ENCODE measurements around the gene HAAO. TPM values are rescaled to one million over a fixed set of nuclear protein-coding genes. Genes with fewer than 3 reads are reported as not detected.

The HAAO gene
- total and polyA plus RNA-seq, 2 of the 8 experiments (the other 6 are each of a cell fraction or from before 2014, with no cell fraction given), result 2.5 to 7.0 TPM

DNA sequence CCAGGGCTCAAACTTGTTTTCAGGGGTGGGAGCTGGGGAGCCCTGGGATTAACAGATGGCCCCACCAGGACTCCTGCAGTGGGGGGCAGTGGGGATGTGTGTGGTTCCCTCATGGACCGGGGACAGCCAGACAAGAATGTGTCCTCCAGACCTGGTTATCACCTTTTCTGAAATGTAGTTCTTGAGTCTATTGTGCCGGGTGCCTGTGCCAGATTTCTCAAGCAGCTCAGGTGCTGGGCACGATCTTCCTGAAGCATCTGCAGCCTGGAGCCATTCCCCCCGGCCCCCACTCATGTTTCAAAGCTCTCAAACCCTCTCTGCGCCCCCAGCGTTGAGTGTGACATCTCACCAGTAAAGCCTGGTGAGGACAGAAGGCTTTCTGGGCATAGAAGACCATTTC, 48.4 kb upstream of the HAAO start:
- POLR2A ChIA-PET (ENCODE audit: partially characterized antibody), result no interaction called here
- WGBS, 2 experiments (ENCODE audit: extremely low coverage in 1 of 2, insufficient coverage in 1 of 2, insufficient read length in 1 of 2, insufficient replicate concordance in 2 of 2, low coverage in 1 of 2, low lambda C conversion rate in 2 of 2, missing lambda C conversion rate in 1 of 2), result 82% methylated on average over 6 of the region's 6 CpGs; no CpG with 5 or more reads in 1 of the 2 experiments
- H3K9me3 ChIP-seq (ENCODE audit: insufficient read depth in 2 of 2, low read depth in 1 of 2, low read length in 1 of 2), result no peaks in the 10 kb centered on the region
- no peak for TF ChIP-seq SAP30 (IDR thresholded peaks at IDR 0.05; ENCODE audit: insufficient read depth, insufficient replicate concordance, low read length)
- TF ChIP-seq POU5F1 (IDR thresholded peaks at IDR 0.05; ENCODE audit: low read depth, low read length), result no peak
- TF ChIP-seq SP1 (IDR thresholded peaks at IDR 0.05; ENCODE audit: low read depth, low read length), result no peak

More for the DNA sequence above, 48.4 kb upstream of the HAAO start:
- Histone ChIP-seq H2BK5ac (ENCODE audit: low read depth, low read length) (no peak overlapping the region), H3K23ac (ENCODE audit: insufficient read length) (no peak overlapping the region), H3K4me3 (ENCODE audit: extremely low read depth in 1 of 4, insufficient read depth in 2 of 4, low read depth in 3 of 4, low read length in 4 of 4) (no peak overlapping the region), H2BK12ac (ENCODE audit: low read depth, low read length) (no peak overlapping the region), H4K91ac (replicated peaks; ENCODE audit: insufficient read length, low read length) (no peak overlapping the region), H3K23me2 (ENCODE audit: low read depth, low read length) (no peaks in the 10 kb centered on the region; the same call in 1 of the 2 replicates), H2AK5ac (ENCODE audit: low read depth, low read length) (no peak overlapping the region), H3K36me3 (ENCODE audit: control insufficient read depth in 2 of 4, insufficient read depth in 4 of 4, low read length in 3 of 4) (no peaks in the 10 kb centered on the region), H2BK20ac (ENCODE audit: low read length) (no peak overlapping the region), H3K18ac (ENCODE audit: extremely low read depth, low read length) (no peak overlapping the region), H3K4ac (replicated peaks; ENCODE audit: insufficient read length, low read depth, low read length) (no peak overlapping the region), H2AFZ (ENCODE audit: low read length) (no peak overlapping the region), H3K9ac (replicated peaks in 1 of 4; ENCODE audit: extremely low read depth in 1 of 4, low read depth in 3 of 4, low read length in 3 of 4) (no peak overlapping the region), H3K56ac (replicated peaks; ENCODE audit: insufficient read length, low read depth, low read length) (no peak overlapping the region), H3K27ac (ENCODE audit: low read depth, low read length) (no peak overlapping the region), H4K8ac (ENCODE audit: extremely low read depth, insufficient read depth, low read length) (no peak overlapping the region), H3K79me2 (ENCODE audit: control insufficient read depth in 1 of 2, insufficient read depth in 2 of 2, low read length in 2 of 2) (no peaks in the 10 kb centered on the region), H3K14ac (ENCODE audit: insufficient read length) (no peak overlapping the region), H2BK120ac (replicated peaks; ENCODE audit: low read depth, low read length) (no peak overlapping the region), H2BK15ac (ENCODE audit: low read length) (no peak overlapping the region), H4K5ac (ENCODE audit: insufficient read length, low read depth, low read length) (no peak overlapping the region), H3K79me1 (ENCODE audit: low read depth, low read length) (no peaks in the 10 kb centered on the region), H3K27me3 (replicated peaks in 1 of 4; ENCODE audit: control insufficient read depth in 3 of 4, extremely low read depth in 1 of 4, insufficient read depth in 3 of 4, low read length in 3 of 4) (no peaks in the 10 kb centered on the region), H3K4me1 (replicated peaks in 1 of 4; ENCODE audit: control insufficient read depth in 3 of 4, insufficient read depth in 4 of 4, low read length in 3 of 4) (no peaks in the 10 kb centered on the region), H3K4me2 (ENCODE audit: insufficient read depth in 1 of 2, low read depth in 2 of 2, low read length in 2 of 2) (no peak overlapping the region), H4K20me1 (replicated peaks in 1 of 2; ENCODE audit: control insufficient read depth in 1 of 2, insufficient read depth in 2 of 2, low read length in 2 of 2) (no peaks in the 10 kb centered on the region)
- FAIRE-seq (no peak), DNase-seq (ENCODE audit: low read depth in 1 of 2, low spot score in 2 of 2) (no peak)
- CTCF ChIA-PET (ENCODE audit: partially characterized antibody), result interaction anchor here (0.6 to 15.1 kb wide), 3 partner anchors 12 to 254 kb away, joined by 3 to 137 read pairs (median 3); no protein-coding TSS in a partner anchor

Measured in H1 (cell line).